GM08714 (cell line): ENCODE results near the gene AKAP12.
"Not testable (repeated sequence)": the region's sequence is repeated elsewhere in the genome, so short reads cannot be mapped to it uniquely, and the experiment has no call there.

Source experiments
- H3K4me3 ChIP-seq: fragments of 200-500 bp; sonication (Bioruptor generic); 2 replicates; pipeline ENCODE4 v1.5.1; 2014; ENCODE audit warnings: mild to moderate bottlenecking, low read length, inconsistent platforms
- ZNF274 ChIP-seq: IDR thresholded peaks from 2 replicates; pipeline ENCODE4 v1.6.1; 2012; ENCODE audit warnings: mild to moderate bottlenecking, low read depth, low read length

Gene AKAP12

GRCh38 chr6:151349651-151350270 is 110.0 kb downstream of the AKAP12 start:
- no peak overlapping the region for H3K4me3 ChIP-seq
- no peak for TF ChIP-seq ZNF274

GRCh38 chr6:151350442-151351145 is 110.8 kb downstream of the AKAP12 start:
- H3K4me3 ChIP-seq, result no peak overlapping the region
- TF ChIP-seq ZNF274, result no peak

- no peak for TF ChIP-seq ZNF274
- H3K4me3 ChIP-seq, result no peak overlapping the region
Measured at GRCh38 chr6:151351146-151351700, 111.5 kb downstream of the AKAP12 start.

- no peak overlapping the region for H3K4me3 ChIP-seq
- TF ChIP-seq ZNF274, result no peak
Measured at GRCh38 chr6:151351731-151352130, 112.0 kb downstream of the AKAP12 start.

GRCh38 chr6:151352410-151353396 is 112.9 kb downstream of the AKAP12 start:
- TF ChIP-seq ZNF274, result no peak
- H3K4me3 ChIP-seq, result no peak overlapping the region

- TF ChIP-seq ZNF274, result no peak
- no peak overlapping the region for H3K4me3 ChIP-seq
Measured at GRCh38 chr6:151353795-151354194, 114.0 kb downstream of the AKAP12 start.

- H3K4me3 ChIP-seq, result not testable (repeated sequence)
Measured at GRCh38 chr6:151356983-151357382, 117.2 kb downstream of the AKAP12 start.

- TF ChIP-seq ZNF274, result no peak
- no peak overlapping the region for H3K4me3 ChIP-seq
Measured at GRCh38 chr6:151357758-151358436, 118.1 kb downstream of the AKAP12 start.

GRCh38 chr6:151358475-151358874 is 118.7 kb downstream of the AKAP12 start:
- TF ChIP-seq ZNF274, result no peak

GRCh38 chr6:151359486-151359885 is 119.7 kb downstream of the AKAP12 start:
- no peak overlapping the region for H3K4me3 ChIP-seq
- TF ChIP-seq ZNF274, result no peak

More at GRCh38 chr6:151358475-151358874, 118.7 kb downstream of the AKAP12 start:
- H3K4me3 ChIP-seq, result no peak overlapping the region

- no peak overlapping the region for H3K4me3 ChIP-seq
- TF ChIP-seq ZNF274, result no peak
Measured at GRCh38 chr6:151365233-151365632, 125.5 kb downstream of the AKAP12 start.

- no peak for TF ChIP-seq ZNF274
- no peak overlapping the region for H3K4me3 ChIP-seq
Measured at GRCh38 chr6:151370509-151371078, 130.8 kb downstream of the AKAP12 start.

GRCh38 chr6:151372164-151372563 is 132.4 kb downstream of the AKAP12 start:
- TF ChIP-seq ZNF274, result no peak
- no peak overlapping the region for H3K4me3 ChIP-seq
